ENCODE results near the gene CBL. TPM values are rescaled to one million over a fixed set of nuclear protein-coding genes. Genes with fewer than 3 reads are reported as not detected.
"Not testable (repeated sequence)": the region's sequence is repeated elsewhere in the genome, so short reads cannot be mapped to it uniquely, and the experiment has no call there.

The CBL gene
- polyA plus RNA-seq, 4 donors = 19.9 to 22.8 (median 21.6) TPM

DNA sequence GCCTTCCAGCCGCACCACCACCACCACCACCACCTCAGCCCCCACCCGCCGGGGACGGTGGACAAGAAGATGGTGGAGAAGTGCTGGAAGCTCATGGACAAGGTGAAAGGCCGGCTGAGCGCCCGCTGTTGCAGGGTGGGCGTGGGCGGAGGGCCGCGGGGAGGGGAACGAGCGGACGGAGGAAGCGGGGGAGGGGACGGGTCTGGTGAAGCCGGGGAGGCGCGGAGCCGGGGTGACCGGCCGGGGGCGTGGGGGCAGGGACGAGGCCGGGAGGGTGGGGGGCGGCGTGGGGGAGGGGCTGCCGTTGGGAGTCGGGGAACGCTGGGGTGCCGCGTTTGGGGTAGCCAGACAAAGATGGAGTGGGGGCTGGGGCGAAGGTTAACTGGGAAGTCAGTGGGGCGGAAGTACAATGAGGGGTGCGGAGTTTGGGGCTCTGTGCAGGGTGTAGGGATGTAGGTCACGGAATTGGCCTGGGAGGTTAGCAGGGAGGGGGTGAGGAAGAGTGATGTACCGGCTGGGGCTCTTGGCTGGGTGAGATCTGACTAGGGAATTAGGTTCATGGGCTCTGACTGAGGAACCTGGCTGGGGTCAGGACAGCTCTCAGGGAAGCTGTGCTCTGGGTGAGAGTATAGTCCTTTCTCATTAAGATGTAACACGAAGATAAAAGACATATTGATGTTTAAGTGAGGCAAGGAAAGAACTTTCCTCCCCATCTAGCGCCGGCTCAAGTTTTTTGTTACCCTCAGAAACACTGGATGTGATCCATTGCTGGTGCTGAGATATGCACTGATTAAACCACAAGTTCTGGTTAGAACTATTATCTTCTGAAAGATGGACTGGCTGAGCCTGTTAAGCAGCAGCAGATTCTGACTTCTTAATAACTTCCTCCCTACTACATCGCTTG lies 624 bp downstream of the CBL start:
- DNase-seq (ENCODE audit: low read depth in 4 of 4, low spot score in 3 of 4) = peak in 1 of 4 donors; percentile 45

- no peak for DNase-seq (ENCODE audit: low read depth in 4 of 4, low spot score in 3 of 4)
These were observed 1.3 kb downstream of the CBL start for GRCh38 chr11:119207415-119207960.

DNA sequence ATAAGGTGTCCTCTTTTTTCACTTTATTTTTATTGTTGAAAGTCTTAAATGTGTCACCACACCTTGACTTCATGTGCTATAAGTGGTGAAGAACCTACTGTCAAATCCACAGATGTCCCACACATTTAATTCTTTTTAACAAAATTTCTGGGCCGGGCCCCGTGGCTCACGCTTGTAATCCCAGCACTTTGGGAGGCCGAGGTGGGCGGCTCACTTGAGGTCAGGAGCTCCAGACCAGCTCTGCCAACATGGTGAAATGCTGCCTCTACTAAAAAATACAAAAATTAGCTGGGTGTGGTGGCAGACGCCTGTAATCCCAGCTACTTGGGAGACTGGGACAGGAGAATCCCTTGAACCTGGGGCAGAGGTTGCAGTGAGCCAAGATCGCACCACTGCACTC lies 3.0 kb downstream of the CBL start:
- no peak for DNase-seq (ENCODE audit: low read depth in 4 of 4, low spot score in 3 of 4)

- DNase-seq (ENCODE audit: low read depth in 4 of 4, low spot score in 3 of 4) = no peak
These were observed 3.9 kb downstream of the CBL start for GRCh38 chr11:119210050-119210449.

DNA sequence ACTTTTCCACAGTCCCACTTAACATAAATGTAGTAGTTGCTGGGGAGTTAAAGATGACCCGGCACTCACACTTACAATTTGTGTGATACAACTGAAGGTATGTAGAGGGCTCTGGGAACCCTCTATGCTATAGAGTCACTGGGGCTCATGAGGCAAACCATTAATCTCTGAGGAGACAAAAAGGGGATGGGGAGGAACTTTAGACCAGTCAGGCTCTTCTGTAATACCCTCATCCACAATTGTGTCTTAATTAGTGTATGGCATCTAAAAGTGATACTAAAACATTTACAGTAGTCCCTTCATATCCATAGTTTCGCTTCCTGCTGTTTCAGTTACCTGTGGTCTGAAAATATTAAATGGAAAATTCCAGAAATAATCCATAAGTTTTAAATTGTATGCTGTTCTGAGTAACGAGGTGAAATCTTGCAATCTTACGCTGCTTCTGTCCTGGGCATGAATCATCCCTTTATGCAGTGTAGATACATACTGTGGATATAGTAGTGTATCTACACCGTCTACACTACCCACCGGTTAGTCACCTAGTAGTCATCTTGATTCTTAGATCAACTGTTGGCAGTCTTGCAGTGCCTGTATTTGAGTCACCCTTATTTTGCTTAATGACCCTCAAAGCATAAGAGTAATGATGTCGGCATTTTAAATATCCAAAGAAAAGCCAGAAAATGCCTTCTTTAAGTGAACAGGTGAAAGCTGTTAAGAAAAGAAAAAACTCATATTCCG lies 12.2 kb downstream of the CBL start:
- DNase-seq (ENCODE audit: low read depth in 4 of 4, low spot score in 3 of 4) = no peak

- peak in 1 of 4 donors; percentile 24 for DNase-seq (ENCODE audit: low read depth in 4 of 4, low spot score in 3 of 4)
These were observed 16.2 kb downstream of the CBL start for GRCh38 chr11:119222308-119222707.

DNA sequence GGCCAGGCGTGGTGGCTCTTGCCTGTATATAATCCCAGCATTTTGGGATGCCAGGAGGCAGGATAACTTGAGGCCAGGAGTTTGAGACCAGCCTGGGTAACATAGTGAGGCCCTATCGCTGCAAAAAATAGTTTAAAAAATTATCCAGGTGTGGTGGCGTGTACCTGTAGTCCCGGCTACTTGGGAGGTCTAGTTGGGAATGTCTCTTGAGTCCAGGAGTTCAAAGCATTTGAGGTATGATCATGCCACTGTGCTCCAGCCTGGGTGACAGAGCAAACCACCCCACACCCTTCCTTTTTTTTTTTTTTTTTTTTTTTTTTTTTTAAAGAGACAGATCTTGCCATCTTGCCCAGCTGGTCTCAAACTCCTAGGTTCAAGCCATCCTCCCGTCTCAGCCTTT lies 16.8 kb downstream of the CBL start:
- no peak for DNase-seq (ENCODE audit: low read depth in 4 of 4, low spot score in 3 of 4)

- DNase-seq (ENCODE audit: low read depth in 4 of 4, low spot score in 3 of 4) = no peak
These were observed 17.7 kb downstream of the CBL start for GRCh38 chr11:119223856-119224255.

DNA sequence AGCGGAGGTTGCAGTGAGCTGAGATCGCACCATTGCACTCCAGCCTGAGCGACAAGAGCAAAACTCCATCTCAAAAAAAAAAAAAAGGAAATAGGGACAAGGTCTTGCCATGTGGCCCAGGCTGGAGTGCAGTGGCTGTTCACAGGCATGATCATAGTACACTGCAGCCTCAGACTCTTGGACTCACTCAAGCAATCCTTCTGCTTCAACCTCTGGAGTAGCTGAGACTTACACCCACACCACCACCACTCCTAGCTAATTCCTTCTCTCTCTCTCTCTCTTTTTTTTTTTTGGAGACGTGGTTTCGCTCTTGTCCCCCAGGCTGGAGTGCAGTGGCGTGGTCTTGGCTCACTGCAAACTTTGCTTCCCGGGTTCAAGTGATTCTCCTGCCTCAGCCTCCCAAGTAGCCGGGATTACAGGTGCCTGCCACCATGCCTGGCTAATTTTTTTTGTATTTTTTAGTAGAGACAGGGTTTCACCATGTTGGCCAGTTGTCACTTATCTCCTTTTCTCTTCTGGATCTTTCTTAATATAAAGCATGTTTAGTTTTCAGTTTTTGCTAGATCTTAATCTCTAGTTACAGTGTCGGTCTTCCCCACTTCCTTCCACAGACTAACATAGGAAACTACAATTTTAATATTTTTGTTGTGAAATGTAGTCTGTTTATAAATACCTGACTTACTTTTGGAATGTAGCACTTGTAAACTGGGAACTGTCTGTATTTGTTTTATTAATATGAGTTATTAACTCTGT lies 22.6 kb downstream of the CBL start:
- not testable (repeated sequence) for DNase-seq (ENCODE audit: low read depth in 4 of 4, low spot score in 3 of 4)

GRCh38 chr11:119229288-119229672 lies 23.1 kb downstream of the CBL start:
- no peak for DNase-seq (ENCODE audit: low read depth in 4 of 4, low spot score in 3 of 4)

GRCh38 chr11:119229741-119230140 lies 23.6 kb downstream of the CBL start:
- DNase-seq (ENCODE audit: low read depth in 4 of 4, low spot score in 3 of 4) = no peak

- DNase-seq (ENCODE audit: low read depth in 4 of 4, low spot score in 3 of 4) = no peak
These were observed 30.4 kb downstream of the CBL start for GRCh38 chr11:119236490-119236889.

GRCh38 chr11:119236891-119237290 lies 30.8 kb downstream of the CBL start:
- no peak for DNase-seq (ENCODE audit: low read depth in 4 of 4, low spot score in 3 of 4)

DNA sequence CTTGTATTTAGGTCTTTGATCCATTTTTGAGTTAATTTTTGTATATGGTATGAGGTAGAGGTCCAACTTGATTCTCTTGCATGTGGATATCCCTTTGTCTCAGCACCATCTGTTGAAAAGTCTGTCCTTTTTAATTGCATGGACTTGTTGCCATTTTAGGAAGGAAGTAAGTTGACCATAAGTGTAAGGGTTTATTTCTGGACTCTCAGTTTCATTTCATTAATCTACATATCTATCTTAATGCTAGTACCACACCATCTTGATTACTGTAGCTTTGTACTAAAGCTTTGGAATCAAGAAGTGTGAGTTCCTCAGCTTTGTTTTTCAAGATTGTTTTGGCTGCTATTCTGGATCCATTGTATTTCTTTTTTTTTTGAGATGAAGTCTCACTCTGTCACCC lies 31.4 kb downstream of the CBL start:
- DNase-seq (ENCODE audit: low read depth in 4 of 4, low spot score in 3 of 4) = no peak

DNA sequence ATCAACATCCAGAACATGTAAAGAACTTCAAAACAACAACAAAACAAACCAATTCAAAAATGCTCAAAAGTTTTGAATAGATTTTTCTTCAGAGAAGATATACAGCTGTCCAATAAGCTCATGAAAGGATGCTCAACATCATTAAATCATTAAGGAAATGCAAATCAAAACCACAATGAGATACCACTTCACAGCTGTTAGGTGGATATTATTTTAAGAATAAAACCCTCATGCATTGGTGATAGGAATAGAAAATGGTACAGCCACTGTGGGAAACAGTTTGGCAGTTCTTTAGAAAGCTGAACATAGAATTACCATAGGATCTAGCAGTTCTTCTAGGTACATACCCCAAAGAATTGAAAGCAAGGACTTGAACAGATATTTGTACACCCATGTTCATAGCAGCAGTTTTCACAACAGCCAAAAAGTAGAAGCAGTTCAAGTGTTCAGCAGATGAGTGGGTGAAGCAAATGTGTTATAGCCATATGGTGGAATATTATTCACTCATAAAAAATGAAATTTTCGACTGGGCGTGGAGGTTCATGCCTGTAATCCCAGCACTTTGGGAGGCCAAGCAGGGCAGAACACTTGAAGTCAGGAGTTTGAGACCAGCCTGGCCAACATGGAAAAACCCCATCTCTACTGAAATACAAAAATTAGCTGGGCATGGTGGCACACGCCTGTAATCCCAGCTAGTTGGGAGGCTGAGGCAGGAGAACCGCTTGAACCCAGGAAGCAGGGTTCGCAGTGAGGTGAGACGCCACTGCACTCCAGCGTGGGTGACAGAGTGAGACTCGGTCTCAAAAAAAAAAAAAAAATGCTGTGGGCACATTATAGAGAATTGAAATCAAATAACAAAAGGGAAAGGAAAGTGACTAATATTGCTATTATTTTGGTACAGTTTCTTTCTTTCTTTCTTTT lies 42.9 kb downstream of the CBL start:
- no peak for DNase-seq (ENCODE audit: low read depth in 4 of 4, low spot score in 3 of 4)

GRCh38 chr11:119249671-119250010 lies 43.5 kb downstream of the CBL start:
- DNase-seq (ENCODE audit: low read depth in 4 of 4, low spot score in 3 of 4) = no peak

DNA sequence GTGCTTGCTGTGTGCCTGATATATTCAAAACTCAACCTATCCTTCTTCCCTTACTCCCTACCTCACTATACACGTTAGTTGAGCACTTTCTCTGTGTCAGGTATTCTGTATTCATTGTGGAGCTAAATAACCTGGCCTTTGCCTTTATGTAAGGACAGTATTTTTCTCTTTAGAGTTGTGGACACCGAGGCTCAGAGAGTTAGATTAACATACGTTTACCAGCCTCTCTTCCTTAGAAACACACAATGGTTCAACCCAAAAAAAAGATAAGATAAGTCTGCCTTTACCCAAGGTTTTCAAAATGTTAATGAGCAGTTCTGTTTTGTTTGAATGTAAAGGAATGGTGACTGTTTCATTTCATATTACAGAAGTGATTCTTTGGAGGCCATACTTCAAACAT lies 45.0 kb downstream of the CBL start:
- no peak for DNase-seq (ENCODE audit: low read depth in 4 of 4, low spot score in 3 of 4)

- no peak for DNase-seq (ENCODE audit: low read depth in 4 of 4, low spot score in 3 of 4)
These were observed 48.1 kb downstream of the CBL start for GRCh38 chr11:119254239-119254638.

DNA sequence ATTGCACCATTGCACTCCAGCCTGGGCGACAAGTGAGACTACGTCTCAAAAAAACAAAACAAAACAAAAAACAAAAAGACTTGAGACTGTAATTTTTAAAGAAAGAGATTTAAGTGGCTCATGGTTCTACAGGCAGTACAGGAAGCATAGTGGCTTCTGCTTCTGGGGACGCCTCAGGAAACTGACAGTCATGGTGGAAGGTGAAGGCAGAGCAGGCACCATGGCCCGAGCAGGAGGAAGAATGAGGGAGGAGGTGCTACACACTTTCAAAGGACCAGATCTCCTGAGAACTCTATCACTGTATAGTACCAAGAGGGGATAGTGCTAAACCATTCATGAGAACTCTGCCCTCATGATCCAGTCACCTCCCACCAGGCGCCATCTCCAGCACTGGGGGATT lies 52.0 kb downstream of the CBL start:
- no peak for DNase-seq (ENCODE audit: low read depth in 4 of 4, low spot score in 3 of 4)

GRCh38 chr11:119258983-119259382 lies 52.8 kb downstream of the CBL start:
- DNase-seq (ENCODE audit: low read depth in 4 of 4, low spot score in 3 of 4) = no peak

All from right renal pelvis (tissue), 4 donors.